ENCODE data around the gene POLD1. TPM values are rescaled to one million over a fixed set of nuclear protein-coding genes. Genes with fewer than 3 reads are reported as not detected.
"Not testable (repeated sequence)": the region's sequence is repeated elsewhere in the genome, so short reads cannot be mapped to it uniquely, and the experiment has no call there.

POLD1 gene
- total RNA-seq, 1 experiment from 2014 or later, result 31.9 TPM

- no peak overlapping the region for H3K4me3 Mint-ChIP-seq (ENCODE audit: unreplicated experiment)
- ChIA-PET POLR2A (no interaction called here), CTCF (interaction anchor here (0.8 kb wide), 1 partner anchor 25 kb away, joined by 7 read pairs; no protein-coding TSS in a partner anchor)
- no peak for DNase-seq (ENCODE audit: unreplicated experiment)
- peaks cover 47% of the 10 kb centered on the region for H3K27me3 Mint-ChIP-seq (ENCODE audit: insufficient read depth, unreplicated experiment)
- H3K27ac Mint-ChIP-seq (ENCODE audit: low read depth, unreplicated experiment), result no peak overlapping the region
- H3K36me3 Mint-ChIP-seq (ENCODE audit: insufficient read depth, unreplicated experiment), result no peaks in the 10 kb centered on the region
- intact Hi-C loops (cut with micrococcal nuclease), result no loop called here
- TF ChIP-seq CTCF (IDR thresholded peaks at IDR 0.05; ENCODE audit: unreplicated experiment), result no peak
- peaks cover 11% of the 10 kb centered on the region for H3K4me1 Mint-ChIP-seq (ENCODE audit: insufficient read depth, unreplicated experiment)
- no peaks in the 10 kb centered on the region for H3K9me3 Mint-ChIP-seq (ENCODE audit: unreplicated experiment)
- no TSS peak for BruUV-seq (replicated peaks)
Measured at GRCh38 chr19:50435627-50436026, 51.5 kb downstream of the POLD1 start.

DNA sequence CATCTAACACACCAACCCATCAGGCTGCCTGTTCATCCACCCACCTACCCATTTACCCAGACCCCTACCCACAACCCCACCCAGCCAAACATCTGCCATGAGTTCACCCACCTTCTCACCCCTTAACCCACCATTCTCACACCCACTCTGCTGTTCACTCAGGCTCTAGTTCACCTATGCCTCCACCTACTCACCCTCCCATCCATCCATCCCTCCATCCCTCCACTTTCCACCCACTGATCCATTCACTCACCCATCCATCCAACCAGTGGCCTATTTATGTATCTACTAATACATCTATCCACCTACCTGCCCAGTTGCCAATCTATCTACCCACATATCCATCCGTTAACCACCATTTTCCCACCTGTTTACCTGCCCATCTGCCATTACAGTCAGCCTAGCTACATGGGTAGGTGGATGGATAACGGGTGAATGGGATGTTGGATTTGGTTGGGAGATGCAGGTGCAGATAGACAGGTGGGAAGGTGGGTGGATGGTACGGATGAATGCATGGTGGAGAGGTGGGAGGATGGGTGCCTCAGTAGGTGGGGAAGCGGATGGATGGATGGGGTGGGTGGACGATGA, 53.8 kb downstream of the POLD1 start:
- peaks cover 47% of the 10 kb centered on the region for H3K27me3 Mint-ChIP-seq (ENCODE audit: insufficient read depth, unreplicated experiment)
- TF ChIP-seq CTCF (IDR thresholded peaks at IDR 0.05; ENCODE audit: unreplicated experiment), result no peak
- no peaks in the 10 kb centered on the region for H3K4me1 Mint-ChIP-seq (ENCODE audit: insufficient read depth, unreplicated experiment)
- DNase-seq (ENCODE audit: unreplicated experiment), result no peak
- no peak overlapping the region for H3K27ac Mint-ChIP-seq (ENCODE audit: low read depth, unreplicated experiment)
- no TSS peak for BruUV-seq (replicated peaks)
- H3K36me3 Mint-ChIP-seq (ENCODE audit: insufficient read depth, unreplicated experiment), result no peaks in the 10 kb centered on the region
- intact Hi-C loops (cut with micrococcal nuclease), result no loop called here
- ChIA-PET POLR2A (no interaction called here), CTCF (interaction anchor here (0.7 kb wide), 1 partner anchor 24 kb away, joined by 3 read pairs; no protein-coding TSS in a partner anchor)
- H3K9me3 Mint-ChIP-seq (ENCODE audit: unreplicated experiment), result no peaks in the 10 kb centered on the region
- no peak overlapping the region for H3K4me3 Mint-ChIP-seq (ENCODE audit: unreplicated experiment)

DNA sequence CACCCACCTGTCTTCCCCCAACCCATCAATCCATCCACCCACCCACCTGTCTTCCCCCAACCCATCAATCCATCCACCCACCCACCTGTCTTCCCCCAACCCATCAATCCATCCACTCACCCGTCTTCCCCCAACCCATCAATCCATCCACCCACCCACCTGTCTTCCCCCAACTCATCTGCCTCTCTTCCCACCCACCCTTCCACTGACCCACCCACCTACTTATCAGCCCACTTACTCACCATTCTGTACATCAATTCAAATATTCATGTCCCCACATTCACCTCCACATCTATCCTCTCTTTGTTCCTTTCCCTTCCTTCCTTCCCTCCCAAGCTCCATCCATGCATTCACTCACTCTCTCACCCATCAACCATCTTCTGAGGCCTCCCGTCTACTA, 55.0 kb downstream of the POLD1 start:
- DNase-seq (ENCODE audit: unreplicated experiment); H3K36me3 Mint-ChIP-seq (ENCODE audit: insufficient read depth, unreplicated experiment); H3K4me3 Mint-ChIP-seq (ENCODE audit: unreplicated experiment): not testable (repeated sequence)

GRCh38 chr19:50444059-50444458, 59.9 kb downstream of the POLD1 start:
- intact Hi-C loops (cut with micrococcal nuclease), result no loop called here
- Mint-ChIP-seq H3K27ac (ENCODE audit: low read depth, unreplicated experiment) (no peak overlapping the region), H3K9me3 (ENCODE audit: unreplicated experiment) (peaks cover 10% of the 10 kb centered on the region), H3K4me1 (ENCODE audit: insufficient read depth, unreplicated experiment) (no peaks in the 10 kb centered on the region), H3K36me3 (ENCODE audit: insufficient read depth, unreplicated experiment) (no peaks in the 10 kb centered on the region), H3K4me3 (ENCODE audit: unreplicated experiment) (no peak overlapping the region), H3K27me3 (ENCODE audit: insufficient read depth, unreplicated experiment) (peaks cover 26% of the 10 kb centered on the region)
- DNase-seq (ENCODE audit: unreplicated experiment), result no peak
- ChIA-PET CTCF (no interaction called here), POLR2A (interaction anchor here (0.6 kb wide), 1 partner anchor 36 kb away, joined by 5 read pairs; no protein-coding TSS in a partner anchor)
- no TSS peak for BruUV-seq (replicated peaks)
- TF ChIP-seq CTCF (IDR thresholded peaks at IDR 0.05; ENCODE audit: unreplicated experiment), result no peak

More for the DNA sequence above, 55.0 kb downstream of the POLD1 start:
- H3K27me3 Mint-ChIP-seq (ENCODE audit: insufficient read depth, unreplicated experiment), result peaks cover 54% of the 10 kb centered on the region
- BruUV-seq (replicated peaks); H3K9me3 Mint-ChIP-seq (ENCODE audit: unreplicated experiment); intact Hi-C loops (cut with micrococcal nuclease); H3K27ac Mint-ChIP-seq (ENCODE audit: low read depth, unreplicated experiment); CTCF ChIA-PET; POLR2A ChIA-PET; H3K4me1 Mint-ChIP-seq (ENCODE audit: insufficient read depth, unreplicated experiment): not testable (repeated sequence)

All from MCF 10A (cell line).